GM12878 (cell line): ENCODE results near the gene FAM161B. TPM values are rescaled to one million over a fixed set of nuclear protein-coding genes. Genes with fewer than 3 reads are reported as not detected.
"Not testable (repeated sequence)": the region's sequence is repeated elsewhere in the genome, so short reads cannot be mapped to it uniquely, and the experiment has no call there.

ENCODE experiments used
- ATAC-seq: fragments of 200-7000 bp; cut with Tn5 transposase; 3 replicates; pipeline ENCODE4 v1.9.1; 2020; ENCODE audit warnings: mild to moderate bottlenecking, moderate library complexity
- BruUV-seq: library from RNA; stranded (reverse); fragments of 400-500 nt; replicated peaks from 2 replicates; lab custom pipeline; 2021; lab: Mats Ljungman, UMichigan
- CTCF ChIA-PET: fragments of 300-600 bp; sonication (Branson Sonifier 250); formaldehyde crosslinking; extraction: SDS; loops from one replicate; lab custom pipeline; 2021; ENCODE audit warnings: inconsistent platforms; lab: Yijun Ruan, JAX
- POLR2A ChIA-PET: fragments of 350-600 bp; formaldehyde crosslinking; extraction: SDS; loops from one replicate; lab custom pipeline; 2021; ENCODE audit warnings: inconsistent platforms; lab: Charles Lee
- RAD21 ChIA-PET: fragments of 300-600 bp; sonication (Branson Sonifier 250); formaldehyde crosslinking; loops from one replicate; lab custom pipeline; 2023; ENCODE audit warnings: antibody characterized with exemption; ENCODE audit not compliant: unreplicated experiment; lab: Charles Lee
- SMC1A ChIA-PET: fragments of 300-600 bp; sonication (Branson Sonifier 250); formaldehyde crosslinking; loops from one replicate; lab custom pipeline; 2023; ENCODE audit not compliant: unreplicated experiment, uncharacterized antibody; lab: Charles Lee
- DNase-seq: peaks from one replicate; pipeline ENCODE4 v3.0.0-alpha.2; 2011; ENCODE audit warnings: low read depth, low spot score
- FAIRE-seq: peaks from 3 replicates; lab custom pipeline; 2011; peaks lifted over from hg19 to GRCh38; lab: Jason Lieb, UNC
- H2AFZ ChIP-seq: 2 replicates; pipeline ENCODE4 v1.6.0; 2011; ENCODE audit warnings: low read depth, low read length, control low read depth; ENCODE audit not compliant: control insufficient read depth
- H3K27ac ChIP-seq: 2 replicates; pipeline ENCODE4 v1.5.1; 2011; ENCODE audit warnings: control low read depth; ENCODE audit not compliant: control insufficient read depth, insufficient read depth
- H3K27me3 ChIP-seq, 2 experiments: replicated peaks in 1 of 2; 2 replicates each; pipeline versions ENCODE4 v1.6.0 to v1.6.1; 2011; ENCODE audit warnings: low read length in 1 of 2; ENCODE audit not compliant: control insufficient read depth in 2 of 2, insufficient read depth in 2 of 2
- H3K36me3 ChIP-seq, 2 experiments: 2 replicates each; pipeline ENCODE4 v1.5.1; 2011; ENCODE audit warnings: low read length in 1 of 2; ENCODE audit not compliant: control insufficient read depth in 2 of 2, insufficient read depth in 2 of 2
- H3K4me1 ChIP-seq: 2 replicates; pipeline ENCODE4 v1.6.1; 2011; ENCODE audit warnings: mild to moderate bottlenecking, low read length, moderate library complexity, mixed read lengths; ENCODE audit not compliant: control insufficient read depth, insufficient read depth
- H3K4me2 ChIP-seq: 2 replicates; pipeline ENCODE4 v1.6.0; 2011; ENCODE audit warnings: control low read depth; ENCODE audit not compliant: control insufficient read depth, insufficient read depth
- H3K4me3 ChIP-seq: fragments of 200-600 bp; sonication (generic); 2 replicates; pipeline ENCODE4 v1.5.1; 2016
- H3K79me2 ChIP-seq: 2 replicates; pipeline ENCODE4 v1.6.0; 2011; ENCODE audit warnings: low read length; ENCODE audit not compliant: control insufficient read depth, insufficient read depth
- H3K9ac ChIP-seq: 2 replicates; pipeline ENCODE4 v1.8.0; 2011; ENCODE audit warnings: low read length, control low read depth, mixed read lengths; ENCODE audit not compliant: control insufficient read depth, insufficient read depth
- H3K9me3 ChIP-seq: replicated peaks from 3 replicates; pipeline ENCODE4 v1.5.1; 2011; ENCODE audit warnings: mild to moderate bottlenecking, low read length; ENCODE audit not compliant: control insufficient read depth, insufficient read depth
- H4K20me1 ChIP-seq: 2 replicates; pipeline ENCODE4 v1.6.0; 2011; ENCODE audit not compliant: control insufficient read depth, insufficient read depth
- ASH2L ChIP-seq: fragments of 300-600, 200-600 bp; sonication (generic); IDR thresholded peaks from 2 replicates; pipeline ENCODE4 v1.6.1; 2017; ENCODE audit warnings: low read depth, mild to moderate bottlenecking, borderline replicate concordance
- BCL11A ChIP-seq: IDR thresholded peaks from 2 replicates; pipeline ENCODE4 v1.6.1; 2011; ENCODE audit warnings: low read depth, low read length
- BMI1 ChIP-seq: fragments of 450-650 bp; IDR thresholded peaks from 2 replicates; pipeline ENCODE4 v1.6.1; 2016; ENCODE audit warnings: mild to moderate bottlenecking, moderate library complexity, borderline replicate concordance
- CBX5 ChIP-seq: sonication (generic); IDR thresholded peaks from 2 replicates; pipeline ENCODE4 v1.6.1; 2016; ENCODE audit warnings: low read depth, moderate library complexity, mild to moderate bottlenecking, inconsistent platforms
- HSF1 ChIP-seq: fragments of 150-350 bp; IDR thresholded peaks from 2 replicates; pipeline ENCODE4 v1.6.1; 2014; ENCODE audit warnings: mild to moderate bottlenecking, low read depth, low read length
- IKZF1 ChIP-seq: fragments of 450-650 bp; conservative IDR thresholded peaks from 2 replicates; pipeline ENCODE4 v1.6.1; 2017; ENCODE audit warnings: antibody characterized with exemption, mild to moderate bottlenecking
- MYB ChIP-seq: fragments of 150-350 bp; IDR thresholded peaks from 2 replicates; pipeline ENCODE4 v1.6.1; 2014; ENCODE audit warnings: mild to moderate bottlenecking, low read depth, low read length, borderline replicate concordance
- NR2C1 ChIP-seq: fragments of 450-650 bp; IDR thresholded peaks from 2 replicates; pipeline ENCODE4 v1.6.1; 2017; ENCODE audit warnings: antibody characterized with exemption, mild to moderate bottlenecking, moderate library complexity
- POLR2A ChIP-seq: IDR thresholded peaks from 2 replicates; pipeline ENCODE4 v1.6.1; 2011; ENCODE audit warnings: low read depth, mild to moderate bottlenecking, low read length
- POU2F2 ChIP-seq: IDR thresholded peaks from 3 replicates; pipeline ENCODE4 v1.6.1; 2011; ENCODE audit warnings: low read depth, mild to moderate bottlenecking, low read length, borderline replicate concordance
- RAD51 ChIP-seq: fragments of 450-650 bp; IDR thresholded peaks from 2 replicates; pipeline ENCODE4 v1.6.1; 2016; ENCODE audit warnings: moderate library complexity, mild to moderate bottlenecking, inconsistent platforms
- STAT1 ChIP-seq: fragments of 450-650 bp; conservative IDR thresholded peaks from 2 replicates; pipeline ENCODE4 v1.6.1; 2014; ENCODE audit warnings: antibody characterized with exemption, mild to moderate bottlenecking
- STAT3 ChIP-seq: IDR thresholded peaks from 2 replicates; pipeline ENCODE4 v1.6.1; 2011; ENCODE audit warnings: low read depth, low read length, improper control_type of control experiment
- ZBTB4 ChIP-seq: fragments of 450-650 bp; formaldehyde crosslinking; IDR thresholded peaks from 2 replicates; pipeline ENCODE4 v1.4.0; 2022; ENCODE audit warnings: mild to moderate bottlenecking, moderate library complexity
- WGBS: methylation state at CpG from one replicate; pipeline ENCODE4 v1.1.6; 2016; ENCODE audit warnings: low lambda C conversion rate; ENCODE audit not compliant: insufficient replicate concordance, insufficient coverage; ENCODE audit errors: missing lambda C conversion rate; 5-methylcytosine and 5-hydroxymethylcytosine counted together
- in situ Hi-C: fragments of 300-500 bp; cut with MboI; formaldehyde crosslinking; loops from 9 replicates; pipeline ENCODE4 v1.14.3; 2018; ENCODE audit warnings: mixed read lengths
- intact Hi-C: fragments of 100-400 bp; cut with micrococcal nuclease; formaldehyde crosslinking; loops from one replicate; pipeline ENCODE4 v1.14.2; 2022; ENCODE audit not compliant: unreplicated experiment
- polyA plus RNA-seq, 11 experiments: library from polyadenylated mRNA; depleted of rRNA in 4 of 11; unstranded in 6 of 11; stranded (reverse) in 5 of 11; fragments of >200 nt; fragmentation: Nextera tagmentation in 4 of 11; fragmentation: Illumina TruSeq in 1 of 11; extraction: Ambion mirVana in 4 of 11; extraction: Trizol in 1 of 11; gene quantifications; 1 replicate in 1 of 11; 2 replicates in 10 of 11; pipeline versions ENCODE4 v1.2.1 to v1.2.3, GENCODE V29; 2011 to 2016; ENCODE audit warnings: inconsistent platforms in 2 of 11, missing spikeins in 2 of 11, low read depth in 1 of 11
- total RNA-seq, 4 experiments: library from RNA; depleted of rRNA in 3 of 4; stranded (reverse); fragments of >200 nt in 3 of 4; fragmentation: Illumina TruSeq in 1 of 4; extraction: Trizol in 1 of 4; gene quantifications; 2 replicates each; pipeline versions ENCODE4 v1.2.1 to v1.2.3, GENCODE V29; 2013 to 2021

FAM161B gene
- total and polyA plus RNA-seq, 10 of the 15 experiments (the other 5 are each of a cell fraction or from before 2014, with no cell fraction given) = 0.33 to 1.2 (median 0.86) TPM

- ChIA-PET POLR2A (interaction anchor here (0.6 kb wide), 1 partner anchor 191 kb away, joined by 5 read pairs; no protein-coding TSS in a partner anchor), SMC1A (interaction anchor here (1.0 to 1.4 kb wide), 2 partner anchors 13 to 945 kb away, joined by 4 to 5 read pairs; no protein-coding TSS in a partner anchor)
- H3K79me2 ChIP-seq, CTCF ChIA-PET, ATAC-seq, DNase-seq, H2AFZ ChIP-seq, FAIRE-seq, intact Hi-C loops, H4K20me1 ChIP-seq, in situ Hi-C loops, H3K27ac ChIP-seq, BruUV-seq, H3K9me3 ChIP-seq, H3K4me1 ChIP-seq, H3K27me3 ChIP-seq, H3K9ac ChIP-seq, H3K4me3 ChIP-seq, H3K36me3 ChIP-seq, RAD21 ChIA-PET, H3K4me2 ChIP-seq: not testable (repeated sequence)
- WGBS = 95% methylated on average over 6 of the region's 7 CpGs
Measured at GRCh38 chr14:73988656-73989055, 38.8 kb upstream of the FAM161B start.

- CTCF ChIA-PET = no interaction called here
- no peaks in the 10 kb centered on the region for H3K27me3 ChIP-seq
- no peaks in the 10 kb centered on the region for H4K20me1 ChIP-seq
- 100% methylated on average over 3 of the region's 3 CpGs for whole genome bisulfite sequencing
- no peaks in the 10 kb centered on the region for H3K79me2 ChIP-seq
- SMC1A ChIA-PET = interaction anchor here (1.0 to 1.4 kb wide), 2 partner anchors 14 to 944 kb away, joined by 4 to 5 read pairs; no protein-coding TSS in a partner anchor
- intact Hi-C loops = no loop called here
- POLR2A ChIA-PET = interaction anchor here (0.6 kb wide), 1 partner anchor 191 kb away, joined by 5 read pairs; no protein-coding TSS in a partner anchor
- RAD21 ChIA-PET = no interaction called here
- DNase-seq (no peak), ATAC-seq (no peak), FAIRE-seq (no peak)
- no peaks in the 10 kb centered on the region for H3K4me1 ChIP-seq
- H2AFZ ChIP-seq = no peak overlapping the region
- H3K27ac ChIP-seq = no peak overlapping the region
- in situ Hi-C loops = no loop called here
- H3K4me2 ChIP-seq = no peak overlapping the region
- H3K36me3 ChIP-seq = peaks cover 0 to 7% of the 10 kb centered on the region in 2 experiments; a peak in 2 of 4 replicates
- H3K4me3 ChIP-seq = no peak overlapping the region
- H3K9me3 ChIP-seq = no peaks in the 10 kb centered on the region
- no peak overlapping the region for H3K9ac ChIP-seq
- BruUV-seq = no TSS peak
- TF ChIP-seq MYB = no peak
- TF ChIP-seq BCL11A = no peak
- TF ChIP-seq BMI1 = no peak
- TF ChIP-seq NR2C1 = no peak
- TF ChIP-seq ZBTB4 (CRISPR knock-in tag) = no peak
- no peak for TF ChIP-seq ASH2L
- TF ChIP-seq RAD51 = no peak
- TF ChIP-seq HSF1 = no peak
- TF ChIP-seq POU2F2 = no peak
- TF ChIP-seq CBX5 = no peak
- TF ChIP-seq STAT1 = no peak
- TF ChIP-seq STAT3 = no peak
- TF ChIP-seq POLR2A = no peak
- no peak for TF ChIP-seq IKZF1
Measured at GRCh38 chr14:73988065-73988464, 38.2 kb upstream of the FAM161B start.
